ENCODE results near the gene TPGS2. TPM values are rescaled to one million over a fixed set of nuclear protein-coding genes. Genes with fewer than 3 reads are reported as not detected.

The TPGS2 gene
- total RNA-seq, 1 donor from 2014 or later, result 95.4 TPM

GRCh38 chr18:36775396-36775795 lies 53.4 kb downstream of the TPGS2 start:
- no peak for DNase-seq (ENCODE audit: extremely low spot score, unreplicated experiment)
- no peaks in the 10 kb centered on the region for H3K4me1 Mint-ChIP-seq (ENCODE audit: unreplicated experiment)
- H3K9me3 Mint-ChIP-seq (ENCODE audit: unreplicated experiment), result peaks cover 5% of the 10 kb centered on the region
- H3K27me3 Mint-ChIP-seq (ENCODE audit: unreplicated experiment), result no peaks in the 10 kb centered on the region
- H3K4me3 Mint-ChIP-seq (ENCODE audit: unreplicated experiment), result no peak overlapping the region
- TF ChIP-seq, protein P1, sequence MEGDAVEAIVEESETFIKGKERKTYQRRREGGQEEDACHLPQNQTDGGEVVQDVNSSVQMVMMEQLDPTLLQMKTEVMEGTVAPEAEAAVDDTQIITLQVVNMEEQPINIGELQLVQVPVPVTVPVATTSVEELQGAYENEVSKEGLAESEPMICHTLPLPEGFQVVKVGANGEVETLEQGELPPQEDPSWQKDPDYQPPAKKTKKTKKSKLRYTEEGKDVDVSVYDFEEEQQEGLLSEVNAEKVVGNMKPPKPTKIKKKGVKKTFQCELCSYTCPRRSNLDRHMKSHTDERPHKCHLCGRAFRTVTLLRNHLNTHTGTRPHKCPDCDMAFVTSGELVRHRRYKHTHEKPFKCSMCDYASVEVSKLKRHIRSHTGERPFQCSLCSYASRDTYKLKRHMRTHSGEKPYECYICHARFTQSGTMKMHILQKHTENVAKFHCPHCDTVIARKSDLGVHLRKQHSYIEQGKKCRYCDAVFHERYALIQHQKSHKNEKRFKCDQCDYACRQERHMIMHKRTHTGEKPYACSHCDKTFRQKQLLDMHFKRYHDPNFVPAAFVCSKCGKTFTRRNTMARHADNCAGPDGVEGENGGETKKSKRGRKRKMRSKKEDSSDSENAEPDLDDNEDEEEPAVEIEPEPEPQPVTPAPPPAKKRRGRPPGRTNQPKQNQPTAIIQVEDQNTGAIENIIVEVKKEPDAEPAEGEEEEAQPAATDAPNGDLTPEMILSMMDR (IDR thresholded peaks at IDR 0.05), result no peak
- H3K27ac Mint-ChIP-seq (ENCODE audit: unreplicated experiment), result no peak overlapping the region
- H3K36me3 Mint-ChIP-seq (ENCODE audit: unreplicated experiment), result peaks cover 4% of the 10 kb centered on the region

DNA sequence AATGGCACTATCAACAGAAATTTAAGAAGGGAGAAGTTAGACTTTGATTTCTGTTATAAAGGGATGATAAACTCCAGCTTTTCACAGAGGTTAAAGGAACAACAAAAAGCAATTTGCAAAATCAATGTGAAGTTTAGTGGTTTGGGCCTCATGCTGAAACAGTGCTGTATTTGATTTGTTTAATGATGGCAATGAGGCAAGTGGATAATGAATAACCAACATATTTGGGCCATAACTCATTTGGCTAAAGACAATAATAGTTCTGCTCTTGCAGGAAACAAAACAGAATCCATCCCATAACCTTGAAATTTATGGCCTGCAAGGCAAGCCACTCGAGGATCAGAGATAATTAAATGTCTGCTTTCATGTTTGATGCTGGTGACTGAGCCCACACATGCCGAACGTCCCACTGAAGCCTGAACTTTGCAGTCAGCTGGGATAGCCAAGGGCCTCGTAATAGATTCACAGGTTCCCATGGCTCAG lies 56.5 kb downstream of the TPGS2 start:
- DNase-seq (ENCODE audit: extremely low spot score, unreplicated experiment), result no peak

DNA sequence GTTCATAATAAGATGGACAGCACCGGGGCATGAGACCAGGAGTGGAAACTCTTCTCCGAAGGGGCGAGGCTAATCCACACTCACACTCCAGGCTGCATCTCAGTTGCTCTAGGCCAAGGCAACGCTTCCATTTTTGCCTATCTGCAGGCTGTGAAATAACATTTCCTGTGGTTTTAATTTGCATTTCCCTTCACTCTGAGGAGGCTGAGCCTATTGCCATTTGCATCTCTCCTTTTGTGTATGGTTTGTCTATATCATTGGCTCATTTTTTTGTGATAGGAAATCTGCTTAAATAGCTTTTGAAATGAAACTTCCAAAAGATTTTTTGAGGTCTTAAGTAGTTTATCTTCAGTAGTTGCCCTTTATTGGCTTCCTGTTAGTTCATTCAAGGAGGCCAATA lies 57.6 kb downstream of the TPGS2 start:
- Mint-ChIP-seq H3K4me3 (ENCODE audit: unreplicated experiment) (no peak overlapping the region), H3K27me3 (ENCODE audit: unreplicated experiment) (no peaks in the 10 kb centered on the region), H3K9me3 (ENCODE audit: unreplicated experiment) (no peaks in the 10 kb centered on the region), H3K4me1 (ENCODE audit: unreplicated experiment) (no peaks in the 10 kb centered on the region), H3K36me3 (ENCODE audit: unreplicated experiment) (no peaks in the 10 kb centered on the region), H3K27ac (ENCODE audit: unreplicated experiment) (no peak overlapping the region)
- no peak for DNase-seq (ENCODE audit: extremely low spot score, unreplicated experiment)
- TF ChIP-seq, protein P1 (IDR thresholded peaks at IDR 0.05), result no peak

More for the DNA sequence above, 56.5 kb downstream of the TPGS2 start:
- H3K27ac Mint-ChIP-seq (ENCODE audit: unreplicated experiment), result no peak overlapping the region
- H3K4me3 Mint-ChIP-seq (ENCODE audit: unreplicated experiment), result no peak overlapping the region
- H3K27me3 Mint-ChIP-seq (ENCODE audit: unreplicated experiment), result no peaks in the 10 kb centered on the region
- no peaks in the 10 kb centered on the region for H3K9me3 Mint-ChIP-seq (ENCODE audit: unreplicated experiment)
- no peaks in the 10 kb centered on the region for H3K4me1 Mint-ChIP-seq (ENCODE audit: unreplicated experiment)
- TF ChIP-seq, protein P1 (IDR thresholded peaks at IDR 0.05), result no peak
- no peaks in the 10 kb centered on the region for H3K36me3 Mint-ChIP-seq (ENCODE audit: unreplicated experiment)

- Mint-ChIP-seq H3K36me3 (ENCODE audit: unreplicated experiment) (no peaks in the 10 kb centered on the region), H3K27me3 (ENCODE audit: unreplicated experiment) (no peaks in the 10 kb centered on the region), H3K9me3 (ENCODE audit: unreplicated experiment) (no peaks in the 10 kb centered on the region), H3K4me3 (ENCODE audit: unreplicated experiment) (no peak overlapping the region), H3K27ac (ENCODE audit: unreplicated experiment) (no peak overlapping the region), H3K4me1 (ENCODE audit: unreplicated experiment) (no peaks in the 10 kb centered on the region)
- TF ChIP-seq, protein P1 (IDR thresholded peaks at IDR 0.05), result no peak
- DNase-seq (ENCODE audit: extremely low spot score, unreplicated experiment), result no peak
Observed at GRCh38 chr18:36770315-36770946, 58.4 kb downstream of the TPGS2 start.

DNA sequence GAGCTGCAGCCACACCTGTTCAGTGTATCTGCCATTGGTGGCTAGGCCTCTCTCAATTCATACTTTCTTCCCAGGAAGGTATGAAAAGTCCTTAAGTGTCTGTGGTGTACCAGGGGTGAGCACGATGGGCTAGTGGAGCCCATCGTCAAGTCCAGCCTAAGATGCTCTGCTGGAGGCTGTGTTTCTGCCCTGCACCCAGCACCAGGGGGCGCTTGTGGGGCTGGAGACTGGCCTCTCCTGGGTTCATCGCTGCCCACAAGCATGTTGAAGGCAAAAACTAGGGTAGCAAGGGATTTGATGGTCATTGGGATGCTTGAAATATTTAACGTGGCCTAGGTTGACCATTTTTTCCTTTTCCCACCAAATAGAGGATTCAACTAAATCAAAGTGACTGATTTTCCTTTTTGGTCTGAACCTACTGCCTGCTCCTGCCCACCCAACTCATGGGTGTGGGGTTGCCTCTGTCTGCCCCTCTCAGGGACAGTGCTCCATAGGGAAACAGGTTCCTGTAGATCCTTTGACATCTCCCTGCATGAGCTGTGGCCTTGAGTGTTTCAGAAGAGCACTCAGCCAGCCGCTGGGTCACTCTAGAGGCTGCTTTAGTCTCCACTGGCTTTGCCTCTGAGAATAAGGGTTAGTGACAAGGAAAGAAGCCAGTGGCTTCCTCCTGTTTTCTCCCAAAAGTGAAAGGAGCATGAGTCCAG lies 59.0 kb downstream of the TPGS2 start:
- no peaks in the 10 kb centered on the region for H3K36me3 Mint-ChIP-seq (ENCODE audit: unreplicated experiment)
- TF ChIP-seq, protein P1 (IDR thresholded peaks at IDR 0.05), result peak; percentile 11
- H3K27ac Mint-ChIP-seq (ENCODE audit: unreplicated experiment), result no peak overlapping the region
- no peaks in the 10 kb centered on the region for H3K4me1 Mint-ChIP-seq (ENCODE audit: unreplicated experiment)
- H3K9me3 Mint-ChIP-seq (ENCODE audit: unreplicated experiment), result no peaks in the 10 kb centered on the region
- no peaks in the 10 kb centered on the region for H3K27me3 Mint-ChIP-seq (ENCODE audit: unreplicated experiment)
- no peak overlapping the region for H3K4me3 Mint-ChIP-seq (ENCODE audit: unreplicated experiment)
- no peak for DNase-seq (ENCODE audit: extremely low spot score, unreplicated experiment)
